GM12875 (cell line): Measurements from ENCODE around the gene DBX1.

Source experiments
- H3K4me3 ChIP-seq: one replicate; pipeline ENCODE4 v1.5.1; 2011; ENCODE audit warnings: low read depth, low read length, control low read depth
- CTCF ChIP-seq: IDR thresholded peaks from 2 replicates; pipeline ENCODE4 v1.5.1; 2011; ENCODE audit warnings: low read depth, mild to moderate bottlenecking, control low read depth, inconsistent platforms, low read length, moderate library complexity, borderline replicate concordance; ENCODE audit not compliant: insufficient read depth

Gene DBX1

GRCh38 chr11:20154381-20154780 lies 5.9 kb downstream of the DBX1 start:
- no peak for TF ChIP-seq CTCF
- no peak overlapping the region for H3K4me3 ChIP-seq

DNA sequence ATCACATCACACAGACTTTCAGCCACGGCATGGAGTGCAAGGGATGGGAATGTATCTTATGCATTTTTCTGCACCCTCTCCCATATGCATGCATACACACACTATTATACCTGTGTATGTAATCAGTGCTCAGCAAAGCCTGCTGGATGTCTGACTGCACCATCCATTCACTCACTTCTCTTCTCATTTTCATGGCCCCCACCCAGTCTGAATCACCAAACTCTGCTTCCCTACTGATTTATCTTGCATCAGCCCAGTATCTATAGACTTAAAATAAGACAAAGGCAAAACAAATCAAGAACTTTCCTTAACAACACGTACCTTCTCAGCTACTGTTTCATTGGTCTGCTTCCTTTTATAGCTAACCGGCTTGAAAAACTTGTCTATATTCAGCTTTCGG lies 21.6 kb downstream of the DBX1 start:
- no peak for TF ChIP-seq CTCF
- no peak overlapping the region for H3K4me3 ChIP-seq

DNA sequence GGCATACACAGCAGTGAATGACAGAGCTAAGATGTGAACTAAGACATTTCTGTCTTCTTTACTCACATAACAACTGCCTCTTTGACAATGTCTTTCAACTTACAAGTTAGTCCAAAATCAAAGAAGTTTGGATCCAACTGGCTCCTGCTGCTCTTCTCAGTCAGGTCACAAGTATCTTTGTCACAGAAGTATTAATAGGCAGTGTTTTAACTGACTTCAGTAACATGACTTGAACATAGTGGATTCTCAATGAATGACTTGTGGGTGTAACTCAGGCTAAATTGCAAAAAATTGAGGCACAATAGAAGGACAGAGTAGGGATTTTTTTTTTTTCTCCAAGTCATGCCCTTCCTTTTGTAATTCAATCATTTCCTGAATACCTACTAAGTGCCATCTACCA lies 22.6 kb downstream of the DBX1 start:
- no peak for TF ChIP-seq CTCF
- no peak overlapping the region for H3K4me3 ChIP-seq

GRCh38 chr11:20134991-20135736 lies 25.1 kb downstream of the DBX1 start:
- no peak overlapping the region for H3K4me3 ChIP-seq
- no peak for TF ChIP-seq CTCF

GRCh38 chr11:20132667-20133039 lies 27.6 kb downstream of the DBX1 start:
- no peak overlapping the region for H3K4me3 ChIP-seq
- no peak for TF ChIP-seq CTCF

- TF ChIP-seq CTCF: peak; percentile 81
- no peak overlapping the region for H3K4me3 ChIP-seq
Observed at GRCh38 chr11:20131788-20132666, 28.2 kb downstream of the DBX1 start.
